Endodermal cell (in vitro differentiated cells): ENCODE data around the gene KCNQ2. TPM values are rescaled to one million over a fixed set of nuclear protein-coding genes. Genes with fewer than 3 reads are reported as not detected.

Source experiments
- DNase-seq: peaks from one replicate; pipeline ENCODE4 v3.0.0-alpha.2; 2017
- H3K27ac ChIP-seq: 2 replicates; pipeline ENCODE4 v1.5.1; 2013; ENCODE audit warnings: mild to moderate bottlenecking, low read depth, low read length, moderate library complexity
- H3K27me3 ChIP-seq: 2 replicates; pipeline ENCODE4 v1.6.1; 2013; ENCODE audit warnings: mild to moderate bottlenecking, low read length, moderate library complexity; ENCODE audit not compliant: insufficient read depth, control insufficient read depth, poor library complexity, severe bottlenecking
- H3K36me3 ChIP-seq: 2 replicates; pipeline ENCODE4 v1.7.0; 2013; ENCODE audit warnings: mild to moderate bottlenecking, low read length, moderate library complexity; ENCODE audit not compliant: control insufficient read depth, insufficient read depth
- H3K4me1 ChIP-seq: one replicate; pipeline ENCODE4 v1.7.0; 2013; ENCODE audit warnings: low read length; ENCODE audit not compliant: control insufficient read depth, insufficient read depth
- H3K4me3 ChIP-seq: 2 replicates; pipeline ENCODE4 v1.5.1; 2013; ENCODE audit warnings: mild to moderate bottlenecking, low read length, moderate library complexity
- H3K9ac ChIP-seq: 2 replicates; pipeline ENCODE4 v1.6.1; 2013; ENCODE audit warnings: mild to moderate bottlenecking, low read length, moderate library complexity; ENCODE audit not compliant: poor library complexity, severe bottlenecking; ENCODE audit errors: extremely low read depth
- H3K9me3 ChIP-seq: 2 replicates; pipeline ENCODE4 v1.6.1; 2013; ENCODE audit warnings: mild to moderate bottlenecking, low read length, moderate library complexity; ENCODE audit not compliant: control insufficient read depth
- H3K27ac Mint-ChIP-seq: 2 replicates; pipeline ENCODE4 v1.8.0; 2020; ENCODE audit warnings: mixed read lengths
- H3K27me3 Mint-ChIP-seq: 2 replicates; pipeline ENCODE4 v1.8.0; 2021; ENCODE audit warnings: mild to moderate bottlenecking, mixed read lengths; ENCODE audit not compliant: insufficient read depth
- H3K36me3 Mint-ChIP-seq: 2 replicates; pipeline ENCODE4 v1.8.0; 2020; ENCODE audit warnings: low read depth, mixed read lengths
- H3K4me1 Mint-ChIP-seq: 2 replicates; pipeline ENCODE4 v1.8.0; 2020; ENCODE audit warnings: mixed read lengths
- H3K4me3 Mint-ChIP-seq: 2 replicates; pipeline ENCODE4 v1.8.0; 2020; ENCODE audit warnings: mild to moderate bottlenecking, moderate library complexity, mixed read lengths
- H3K9me3 Mint-ChIP-seq: 2 replicates; pipeline ENCODE4 v1.8.0; 2020; ENCODE audit warnings: mild to moderate bottlenecking, mixed read lengths
- CTCF ChIP-seq: fragments of 200-600 bp; sonication (generic); conservative IDR thresholded peaks from 2 replicates; pipeline ENCODE4 v1.5.0; 2021; ENCODE audit warnings: antibody characterized with exemption, mild to moderate bottlenecking
- WGBS, 2 experiments: methylation state at CpG; one replicate each; pipeline versions ENCODE4 v1.1.5 to v1.1.7; 2013; ENCODE audit warnings: missing lambda C conversion rate in 2 of 2, mixed read lengths in 1 of 2; ENCODE audit not compliant: insufficient coverage in 1 of 2, insufficient read length in 1 of 2; 5-methylcytosine and 5-hydroxymethylcytosine counted together
- total RNA-seq, 2 donors: library from RNA; stranded (reverse); fragmentation: NEBNext Ultra II Directional in 1 of 2; extraction: Animal tissue kit (Norgen Biotek cat#: 25700) in 1 of 2; gene quantifications; 2 replicates in 1 of 2; 3 replicates in 1 of 2; pipeline ENCODE4 v1.2.1, GENCODE V29; 2021

KCNQ2 gene
- total RNA-seq, 2 donors from 2014 or later = 36.4 to 62.8 TPM

- Mint-ChIP-seq H3K27me3 (no peaks in the 10 kb centered on the region), H3K27ac (no peak overlapping the region), H3K4me1 (peaks cover 2% of the 10 kb centered on the region), H3K9me3 (no peaks in the 10 kb centered on the region), H3K4me3 (no peak overlapping the region), H3K36me3 (no peaks in the 10 kb centered on the region)
- Histone ChIP-seq H3K36me3 (no peaks in the 10 kb centered on the region), H3K9ac (no peak overlapping the region), H3K4me3 (no peak overlapping the region), H3K4me1 (no peaks in the 10 kb centered on the region), H3K27me3 (no peaks in the 10 kb centered on the region), H3K9me3 (no peaks in the 10 kb centered on the region), H3K27ac (peak overlapping the region; percentile 66)
- 89 to 98% methylated on average over 7 to 24 of the region's 24 CpGs for WGBS, 2 experiments
- no peak for DNase-seq
- no peak for TF ChIP-seq CTCF
These were observed 55.8 kb downstream of the KCNQ2 start for GRCh38 chr20:63416631-63417030.

- Histone ChIP-seq H3K4me3 (no peak overlapping the region), H3K4me1 (no peaks in the 10 kb centered on the region), H3K27me3 (no peaks in the 10 kb centered on the region), H3K9ac (no peak overlapping the region), H3K27ac (peak overlapping the region; percentile 49), H3K36me3 (no peaks in the 10 kb centered on the region), H3K9me3 (no peaks in the 10 kb centered on the region)
- Mint-ChIP-seq H3K4me3 (no peak overlapping the region), H3K9me3 (no peaks in the 10 kb centered on the region), H3K27ac (no peak overlapping the region), H3K4me1 (peaks cover 2% of the 10 kb centered on the region), H3K36me3 (no peaks in the 10 kb centered on the region), H3K27me3 (no peaks in the 10 kb centered on the region)
- TF ChIP-seq CTCF = no peak
- 90 to 91% methylated on average over 24 to 32 of the region's 32 CpGs for whole genome bisulfite sequencing, 2 experiments
- DNase-seq = no peak
These were observed 56.6 kb downstream of the KCNQ2 start for GRCh38 chr20:63415647-63416391.

DNA sequence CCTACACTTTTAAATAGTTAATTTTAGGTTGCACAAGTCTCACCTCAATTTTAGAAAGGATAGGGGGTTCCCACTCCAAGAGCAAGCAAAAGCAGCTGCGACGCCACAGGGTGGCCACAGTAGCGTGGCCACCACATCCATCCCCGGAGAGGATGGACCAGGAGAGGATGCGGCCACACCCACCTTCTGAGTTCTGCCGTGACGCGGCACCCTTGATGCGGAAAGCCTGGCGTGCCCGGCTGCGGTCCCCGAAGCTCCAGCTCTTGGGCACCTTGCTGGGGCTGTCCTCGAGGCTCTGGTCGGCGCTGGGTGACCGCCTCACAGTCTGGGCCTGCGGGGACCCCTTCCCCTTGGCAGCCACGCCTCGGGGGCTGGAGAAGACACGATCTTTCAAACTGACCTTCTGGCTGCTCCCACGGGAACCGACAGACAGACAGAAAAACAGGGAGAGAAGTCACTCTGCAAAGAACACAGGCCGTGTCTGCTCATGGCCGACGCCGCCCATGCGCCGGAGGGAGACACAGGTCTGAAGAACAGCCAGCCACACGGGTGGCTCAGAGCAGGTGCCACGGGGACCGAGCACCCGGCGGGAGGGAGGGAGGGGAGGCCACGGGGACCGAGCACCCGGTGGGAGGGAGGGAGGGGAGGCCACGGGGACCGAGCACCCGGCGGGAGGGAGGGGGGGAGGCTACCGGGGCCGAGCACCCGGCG is 57.6 kb downstream of the KCNQ2 start:
- TF ChIP-seq CTCF = no peak
- Histone ChIP-seq H3K36me3 (no peaks in the 10 kb centered on the region), H3K27ac (no peak overlapping the region), H3K4me1 (no peaks in the 10 kb centered on the region), H3K9ac (no peak overlapping the region), H3K4me3 (no peak overlapping the region), H3K9me3 (no peaks in the 10 kb centered on the region), H3K27me3 (no peaks in the 10 kb centered on the region)
- Mint-ChIP-seq H3K27ac (no peak overlapping the region), H3K36me3 (no peaks in the 10 kb centered on the region), H3K4me1 (peaks cover 2% of the 10 kb centered on the region), H3K4me3 (no peak overlapping the region), H3K9me3 (no peaks in the 10 kb centered on the region), H3K27me3 (no peaks in the 10 kb centered on the region)
- WGBS, 2 experiments = 94 to 98% methylated on average over 15 to 33 of the region's 45 CpGs
- no peak for DNase-seq
